ENCODE data around the gene SLC38A7. TPM values are rescaled to one million over a fixed set of nuclear protein-coding genes. Genes with fewer than 3 reads are reported as not detected.

The SLC38A7 gene
- total and polyA plus RNA-seq, 2 of the 13 experiments (the other 11 are each of a cell fraction or from before 2014, with no cell fraction given): 13.2 to 14.1 TPM

DNA sequence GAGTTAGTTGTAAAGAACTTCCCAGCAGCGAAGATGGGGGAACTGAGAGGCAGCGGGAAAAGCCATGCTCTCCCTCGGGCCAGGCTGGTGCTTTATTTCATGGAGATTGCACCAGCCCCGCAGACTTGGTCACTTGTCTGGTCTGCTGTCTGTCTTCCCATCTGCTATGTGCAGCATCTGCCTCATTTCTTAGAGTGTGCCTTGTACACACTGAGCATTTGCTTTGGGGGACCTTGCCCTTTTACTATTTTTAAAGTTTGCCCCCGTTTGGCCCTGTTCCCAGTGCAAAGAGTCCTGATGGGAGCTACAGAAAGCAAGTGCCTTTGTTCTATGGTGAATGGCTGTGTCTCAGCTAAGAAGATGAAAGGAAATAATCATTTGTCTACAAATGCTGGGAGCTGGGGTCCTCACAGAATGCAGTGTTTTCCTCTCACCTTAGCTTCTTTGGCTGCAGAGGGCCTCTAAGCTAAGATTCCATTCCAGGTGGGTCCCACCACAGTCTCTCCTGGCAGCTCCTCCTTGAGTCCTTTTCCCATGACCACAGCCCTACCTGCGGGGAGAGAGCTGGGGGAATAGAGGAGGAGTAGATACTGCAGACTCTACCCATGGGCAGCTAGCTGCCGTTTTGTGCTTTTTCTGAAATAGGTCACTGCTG is 29.9 kb downstream of the SLC38A7 start (continued):
- TF ChIP-seq ZNF318 (CRISPR knock-in tag; IDR thresholded peaks at IDR 0.05) (no peak), ZNF446 (CRISPR knock-in tag; IDR thresholded peaks at IDR 0.05) (no peak), ZNF138 (CRISPR knock-in tag; IDR thresholded peaks at IDR 0.05; ENCODE audit: low read depth) (no peak), CEBPB (IDR thresholded peaks at IDR 0.05; ENCODE audit: borderline replicate concordance, low read depth, low read length) (peak; percentile 6; the same call in 1 of the 2 replicates), ZSCAN12 (CRISPR knock-in tag; IDR thresholded peaks at IDR 0.05) (no peak), XRCC5 (optimal IDR thresholded peaks at IDR 0.05; ENCODE audit: low read length) (peak; percentile 13), ZBTB14 (CRISPR knock-in tag; IDR thresholded peaks at IDR 0.05) (no peak), YEATS2 (CRISPR knock-in tag; IDR thresholded peaks at IDR 0.05; ENCODE audit: borderline replicate concordance) (no peak; the same call in 1 of the 2 replicates), FOXO1 (CRISPR knock-in tag; IDR thresholded peaks at IDR 0.05) (no peak), ZNF362 (CRISPR knock-in tag; IDR thresholded peaks at IDR 0.05; ENCODE audit: borderline replicate concordance) (no peak), SIX4 (CRISPR knock-in tag; IDR thresholded peaks at IDR 0.05) (no peak)
- TF ChIP-seq, protein P1, sequence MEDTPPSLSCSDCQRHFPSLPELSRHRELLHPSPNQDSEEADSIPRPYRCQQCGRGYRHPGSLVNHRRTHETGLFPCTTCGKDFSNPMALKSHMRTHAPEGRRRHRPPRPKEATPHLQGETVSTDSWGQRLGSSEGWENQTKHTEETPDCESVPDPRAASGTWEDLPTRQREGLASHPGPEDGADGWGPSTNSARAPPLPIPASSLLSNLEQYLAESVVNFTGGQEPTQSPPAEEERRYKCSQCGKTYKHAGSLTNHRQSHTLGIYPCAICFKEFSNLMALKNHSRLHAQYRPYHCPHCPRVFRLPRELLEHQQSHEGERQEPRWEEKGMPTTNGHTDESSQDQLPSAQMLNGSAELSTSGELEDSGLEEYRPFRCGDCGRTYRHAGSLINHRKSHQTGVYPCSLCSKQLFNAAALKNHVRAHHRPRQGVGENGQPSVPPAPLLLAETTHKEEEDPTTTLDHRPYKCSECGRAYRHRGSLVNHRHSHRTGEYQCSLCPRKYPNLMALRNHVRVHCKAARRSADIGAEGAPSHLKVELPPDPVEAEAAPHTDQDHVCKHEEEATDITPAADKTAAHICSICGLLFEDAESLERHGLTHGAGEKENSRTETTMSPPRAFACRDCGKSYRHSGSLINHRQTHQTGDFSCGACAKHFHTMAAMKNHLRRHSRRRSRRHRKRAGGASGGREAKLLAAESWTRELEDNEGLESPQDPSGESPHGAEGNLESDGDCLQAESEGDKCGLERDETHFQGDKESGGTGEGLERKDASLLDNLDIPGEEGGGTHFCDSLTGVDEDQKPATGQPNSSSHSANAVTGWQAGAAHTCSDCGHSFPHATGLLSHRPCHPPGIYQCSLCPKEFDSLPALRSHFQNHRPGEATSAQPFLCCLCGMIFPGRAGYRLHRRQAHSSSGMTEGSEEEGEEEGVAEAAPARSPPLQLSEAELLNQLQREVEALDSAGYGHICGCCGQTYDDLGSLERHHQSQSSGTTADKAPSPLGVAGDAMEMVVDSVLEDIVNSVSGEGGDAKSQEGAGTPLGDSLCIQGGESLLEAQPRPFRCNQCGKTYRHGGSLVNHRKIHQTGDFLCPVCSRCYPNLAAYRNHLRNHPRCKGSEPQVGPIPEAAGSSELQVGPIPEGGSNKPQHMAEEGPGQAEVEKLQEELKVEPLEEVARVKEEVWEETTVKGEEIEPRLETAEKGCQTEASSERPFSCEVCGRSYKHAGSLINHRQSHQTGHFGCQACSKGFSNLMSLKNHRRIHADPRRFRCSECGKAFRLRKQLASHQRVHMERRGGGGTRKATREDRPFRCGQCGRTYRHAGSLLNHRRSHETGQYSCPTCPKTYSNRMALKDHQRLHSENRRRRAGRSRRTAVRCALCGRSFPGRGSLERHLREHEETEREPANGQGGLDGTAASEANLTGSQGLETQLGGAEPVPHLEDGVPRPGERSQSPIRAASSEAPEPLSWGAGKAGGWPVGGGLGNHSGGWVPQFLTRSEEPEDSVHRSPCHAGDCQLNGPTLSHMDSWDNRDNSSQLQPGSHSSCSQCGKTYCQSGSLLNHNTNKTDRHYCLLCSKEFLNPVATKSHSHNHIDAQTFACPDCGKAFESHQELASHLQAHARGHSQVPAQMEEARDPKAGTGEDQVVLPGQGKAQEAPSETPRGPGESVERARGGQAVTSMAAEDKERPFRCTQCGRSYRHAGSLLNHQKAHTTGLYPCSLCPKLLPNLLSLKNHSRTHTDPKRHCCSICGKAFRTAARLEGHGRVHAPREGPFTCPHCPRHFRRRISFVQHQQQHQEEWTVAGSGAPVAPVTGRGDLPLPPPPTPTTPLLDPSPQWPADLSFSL (CRISPR knock-in tag; IDR thresholded peaks at IDR 0.05): no peak

Data from HepG2 (cell line).